BJ (cell line): ENCODE results near the gene CIB2. TPM values are rescaled to one million over a fixed set of nuclear protein-coding genes. Genes with fewer than 3 reads are reported as not detected.

ENCODE experiments used
- CTCF ChIA-PET: fragments of 350-600 bp; formaldehyde crosslinking; extraction: SDS; loops from one replicate; lab custom pipeline; 2021; ENCODE audit warnings: antibody characterized with exemption, inconsistent platforms; lab: Yijun Ruan, JAX
- POLR2A ChIA-PET: fragments of 300-600 bp; sonication (Branson Sonifier 250); formaldehyde crosslinking; extraction: SDS; loops from one replicate; lab custom pipeline; 2021; ENCODE audit warnings: antibody characterized with exemption; lab: Charles Lee
- DNase-seq: peaks from one replicate; pipeline ENCODE4 v3.0.0-alpha.2; 2011; ENCODE audit warnings: low read depth
- H3K27me3 ChIP-seq: 2 replicates; pipeline ENCODE4 v1.6.0; 2011; ENCODE audit warnings: low read length; ENCODE audit not compliant: control insufficient read depth, insufficient read depth
- H3K36me3 ChIP-seq: 2 replicates; pipeline ENCODE4 v1.5.1; 2011; ENCODE audit warnings: low read length; ENCODE audit not compliant: control insufficient read depth, insufficient read depth
- H3K4me3 ChIP-seq: 2 replicates; pipeline ENCODE4 v1.5.1; 2011; ENCODE audit warnings: low read depth, mild to moderate bottlenecking, control low read depth, low read length
- CTCF ChIP-seq: IDR thresholded peaks from 2 replicates; pipeline ENCODE4 v1.5.1; 2011; ENCODE audit warnings: low read depth, mild to moderate bottlenecking, control low read depth, inconsistent platforms, low read length, moderate library complexity; ENCODE audit not compliant: insufficient read depth
- polyA plus RNA-seq: library from polyadenylated mRNA; depleted of rRNA; stranded (reverse); fragments of >200 nt; gene quantifications from 2 replicates; pipeline ENCODE4 v1.2.3, GENCODE V29; 2011

The CIB2 gene
- polyA plus RNA-seq, 1 experiment: 7.4 TPM

DNA sequence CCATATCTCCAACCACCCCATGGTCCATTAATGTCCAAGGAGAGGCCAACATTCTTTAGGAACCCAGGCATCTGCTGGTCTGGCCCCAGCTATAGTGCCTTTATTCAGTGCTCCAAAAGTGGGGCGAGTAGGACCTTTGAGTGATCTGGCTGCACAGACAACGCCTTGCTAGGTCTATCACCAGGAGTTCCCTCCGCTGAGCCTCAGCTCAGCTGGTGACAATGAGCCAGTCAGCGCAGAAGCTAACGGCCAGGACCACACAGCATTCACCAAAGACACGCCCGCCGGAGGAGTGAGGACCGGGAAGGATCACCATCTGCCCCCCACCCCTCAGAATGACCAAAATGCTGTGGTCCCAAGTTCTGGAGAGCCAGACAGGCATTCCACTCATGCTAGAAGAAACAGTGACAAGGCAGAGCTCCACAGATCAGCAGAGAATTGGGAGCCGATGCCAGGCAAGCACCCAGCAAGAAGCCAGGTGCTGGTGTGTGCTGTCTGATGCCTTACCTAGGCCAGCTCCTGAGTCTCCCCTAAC is 72.8 kb downstream of the CIB2 start:
- no peak for TF ChIP-seq CTCF
- H3K27me3 ChIP-seq: no peaks in the 10 kb centered on the region
- ChIA-PET POLR2A (no interaction called here), CTCF (interaction anchor here (0.6 to 2.3 kb wide), 7 partner anchors 8 to 182 kb away, joined by 3 to 6 read pairs (median 4); no protein-coding TSS in a partner anchor)
- no peaks in the 10 kb centered on the region; the same call in 1 of the 2 replicates for H3K36me3 ChIP-seq
- no peak overlapping the region for H3K4me3 ChIP-seq
- no peak for DNase-seq

- TF ChIP-seq CTCF: no peak
- ChIA-PET CTCF (interaction anchor here (0.6 to 1.9 kb wide), 4 partner anchors 18 to 394 kb away, joined by 3 to 6 read pairs (median 4); no protein-coding TSS in a partner anchor), POLR2A (no interaction called here)
- Histone ChIP-seq H3K4me3 (no peak overlapping the region), H3K36me3 (no peaks in the 10 kb centered on the region; the same call in 1 of the 2 replicates), H3K27me3 (no peaks in the 10 kb centered on the region)
- DNase-seq: no peak
These were observed 73.4 kb downstream of the CIB2 start for GRCh38 chr15:78057803-78058202.

DNA sequence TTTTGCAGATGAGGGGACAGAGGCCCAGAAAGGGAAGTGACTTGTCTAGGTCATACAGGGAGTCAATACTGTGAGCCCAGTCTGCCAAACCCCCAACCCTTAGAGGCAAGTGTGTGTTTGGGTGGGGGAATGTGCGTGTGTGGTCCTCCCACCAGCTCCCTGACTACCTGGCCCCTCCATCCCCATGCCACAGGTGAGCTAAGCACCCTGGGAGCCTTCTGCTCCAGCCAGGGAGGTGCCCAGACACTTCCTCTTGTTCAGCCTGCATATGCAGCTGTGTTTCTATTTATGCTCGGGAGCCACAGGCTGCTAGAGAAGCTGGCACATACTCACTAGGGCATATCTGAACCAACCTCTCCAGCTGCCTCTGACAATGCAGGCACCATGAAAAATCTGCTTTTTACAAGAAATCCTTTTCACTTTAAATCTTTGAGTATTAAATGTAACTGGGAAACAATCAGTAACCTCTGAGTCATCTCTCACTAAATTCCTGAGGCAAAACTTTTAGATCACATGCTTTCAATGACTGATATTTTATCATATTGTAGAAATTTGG is 74.5 kb downstream of the CIB2 start:
- ChIA-PET CTCF (interaction anchor here (0.8 to 1.9 kb wide), 3 partner anchors 15 to 52 kb away, joined by 3 to 6 read pairs (median 3); no protein-coding TSS in a partner anchor), POLR2A (interaction anchor here (0.7 kb wide), 2 partner anchors 37 to 574 kb away, joined by 3 to 4 read pairs; no protein-coding TSS in a partner anchor)
- DNase-seq: no peak
- H3K4me3 ChIP-seq: no peak overlapping the region
- no peaks in the 10 kb centered on the region for H3K27me3 ChIP-seq
- no peaks in the 10 kb centered on the region; the same call in 1 of the 2 replicates for H3K36me3 ChIP-seq
- no peak for TF ChIP-seq CTCF

GRCh38 chr15:78055919-78056713 is 75.1 kb downstream of the CIB2 start:
- H3K36me3 ChIP-seq: no peaks in the 10 kb centered on the region; the same call in 1 of the 2 replicates
- ChIA-PET CTCF (interaction anchor here (0.8 to 1.9 kb wide), 3 partner anchors 16 to 52 kb away, joined by 3 to 6 read pairs (median 3); no protein-coding TSS in a partner anchor), POLR2A (interaction anchor here (0.7 kb wide), 2 partner anchors 37 to 574 kb away, joined by 3 to 4 read pairs; no protein-coding TSS in a partner anchor)
- H3K4me3 ChIP-seq: no peak overlapping the region
- H3K27me3 ChIP-seq: no peaks in the 10 kb centered on the region
- TF ChIP-seq CTCF: no peak
- DNase-seq: no peak

GRCh38 chr15:78054966-78055365 is 76.3 kb downstream of the CIB2 start:
- no peak for TF ChIP-seq CTCF
- CTCF ChIA-PET: interaction anchor here (1.4 kb wide), 1 partner anchor 53 kb away, joined by 3 read pairs; no protein-coding TSS in a partner anchor
- Histone ChIP-seq H3K36me3 (no peaks in the 10 kb centered on the region; the same call in 1 of the 2 replicates), H3K27me3 (no peaks in the 10 kb centered on the region), H3K4me3 (no peak overlapping the region)
- DNase-seq: no peak
- POLR2A ChIA-PET: no interaction called here
